ENCODE results near the gene IGFN1.

GRCh38 chr1:201265756-201266155 is 75.1 kb downstream of the IGFN1 start:
- TF ChIP-seq POLR2A (IDR thresholded peaks at IDR 0.05) (no peak), CTCF (IDR thresholded peaks at IDR 0.05) (no peak)

All from esophagus squamous epithelium (tissue), 4 donors.